GM08714 (cell line): ENCODE results near the gene EXOC2.
"Not testable (repeated sequence)": the region's sequence is repeated elsewhere in the genome, so short reads cannot be mapped to it uniquely, and the experiment has no call there.

Source experiments
- H3K4me3 ChIP-seq: fragments of 200-500 bp; sonication (Bioruptor generic); 2 replicates; pipeline ENCODE4 v1.5.1; 2014; ENCODE audit warnings: mild to moderate bottlenecking, low read length, inconsistent platforms
- ZNF274 ChIP-seq: IDR thresholded peaks from 2 replicates; pipeline ENCODE4 v1.6.1; 2012; ENCODE audit warnings: mild to moderate bottlenecking, low read depth, low read length

EXOC2 gene

GRCh38 chr6:677919-678318 lies 15.0 kb downstream of the EXOC2 start:
- no peak overlapping the region for H3K4me3 ChIP-seq
- TF ChIP-seq ZNF274 = no peak

- no peak for TF ChIP-seq ZNF274
- H3K4me3 ChIP-seq = no peak overlapping the region
Observed at GRCh38 chr6:674956-675355, 18.0 kb downstream of the EXOC2 start.

- no peak for TF ChIP-seq ZNF274
- no peak overlapping the region for H3K4me3 ChIP-seq
Observed at GRCh38 chr6:674406-674805, 18.5 kb downstream of the EXOC2 start.

- TF ChIP-seq ZNF274 = no peak
- no peak overlapping the region for H3K4me3 ChIP-seq
Observed at GRCh38 chr6:667253-667927, 25.5 kb downstream of the EXOC2 start.

GRCh38 chr6:665403-666267 lies 27.3 kb downstream of the EXOC2 start:
- no peak for TF ChIP-seq ZNF274
- H3K4me3 ChIP-seq = no peak overlapping the region

GRCh38 chr6:663788-664187 lies 29.2 kb downstream of the EXOC2 start:
- not testable (repeated sequence) for H3K4me3 ChIP-seq

GRCh38 chr6:659716-660581 lies 33.0 kb downstream of the EXOC2 start:
- no peak overlapping the region for H3K4me3 ChIP-seq
- no peak for TF ChIP-seq ZNF274

GRCh38 chr6:658244-658643 lies 34.7 kb downstream of the EXOC2 start:
- no peak overlapping the region for H3K4me3 ChIP-seq
- no peak for TF ChIP-seq ZNF274

GRCh38 chr6:657743-658142 lies 35.2 kb downstream of the EXOC2 start:
- TF ChIP-seq ZNF274 = no peak
- no peak overlapping the region for H3K4me3 ChIP-seq

GRCh38 chr6:656460-657252 lies 36.3 kb downstream of the EXOC2 start, which contains the start of gene HUS1B:
HUS1B (minus strand) TSS chr6:657100; CDS start chr6:656944, 156 bp downstream.
- no peak for TF ChIP-seq ZNF274
- no peak within 1 kb of the TSS for H3K4me3 ChIP-seq

- no peak overlapping the region for H3K4me3 ChIP-seq
- no peak for TF ChIP-seq ZNF274
Observed at GRCh38 chr6:654136-654535, 38.8 kb downstream of the EXOC2 start.

- no peak for TF ChIP-seq ZNF274
- H3K4me3 ChIP-seq = no peak overlapping the region
Observed at GRCh38 chr6:652865-653264, 40.1 kb downstream of the EXOC2 start.

GRCh38 chr6:650098-650497 lies 42.8 kb downstream of the EXOC2 start:
- no peak for TF ChIP-seq ZNF274
- H3K4me3 ChIP-seq = no peak overlapping the region

GRCh38 chr6:642805-643204 lies 50.1 kb downstream of the EXOC2 start:
- TF ChIP-seq ZNF274 = no peak
- H3K4me3 ChIP-seq = no peak overlapping the region
